ENCODE results near the gene CNOT10.
A peak's percentile ranks its signal among the peaks of the same experiment; 100 is the strongest.
"Not testable (repeated sequence)": the region's sequence is repeated elsewhere in the genome, so short reads cannot be mapped to it uniquely, and the experiment has no call there.

The CNOT10 gene, protein sequence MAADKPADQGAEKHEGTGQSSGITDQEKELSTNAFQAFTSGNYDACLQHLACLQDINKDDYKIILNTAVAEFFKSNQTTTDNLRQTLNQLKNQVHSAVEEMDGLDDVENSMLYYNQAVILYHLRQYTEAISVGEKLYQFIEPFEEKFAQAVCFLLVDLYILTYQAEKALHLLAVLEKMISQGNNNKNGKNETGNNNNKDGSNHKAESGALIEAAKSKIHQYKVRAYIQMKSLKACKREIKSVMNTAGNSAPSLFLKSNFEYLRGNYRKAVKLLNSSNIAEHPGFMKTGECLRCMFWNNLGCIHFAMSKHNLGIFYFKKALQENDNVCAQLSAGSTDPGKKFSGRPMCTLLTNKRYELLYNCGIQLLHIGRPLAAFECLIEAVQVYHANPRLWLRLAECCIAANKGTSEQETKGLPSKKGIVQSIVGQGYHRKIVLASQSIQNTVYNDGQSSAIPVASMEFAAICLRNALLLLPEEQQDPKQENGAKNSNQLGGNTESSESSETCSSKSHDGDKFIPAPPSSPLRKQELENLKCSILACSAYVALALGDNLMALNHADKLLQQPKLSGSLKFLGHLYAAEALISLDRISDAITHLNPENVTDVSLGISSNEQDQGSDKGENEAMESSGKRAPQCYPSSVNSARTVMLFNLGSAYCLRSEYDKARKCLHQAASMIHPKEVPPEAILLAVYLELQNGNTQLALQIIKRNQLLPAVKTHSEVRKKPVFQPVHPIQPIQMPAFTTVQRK

GRCh38 chr3:32684800-32685542 lies at the start of gene CNOT10:
TSS of gene CNOT10 (plus strand) at chr3:32685188. CDS start at chr3:32685461, 273 bp downstream.
- H3K9me3 Mint-ChIP-seq: no peaks in the 10 kb centered on the region
- no peaks in the 10 kb centered on the region for H3K27me3 Mint-ChIP-seq
- H3K4me3 Mint-ChIP-seq: peak within 1 kb of the TSS; percentile 91
- H3K36me3 Mint-ChIP-seq (ENCODE audit: low read depth): peaks cover 19% of the 10 kb centered on the region
- H3K27ac Mint-ChIP-seq: peak within 1 kb of the TSS; percentile 87
- peaks cover 30% of the 10 kb centered on the region for H3K4me1 Mint-ChIP-seq (ENCODE audit: low read depth)

- no peak overlapping the region for H3K27ac Mint-ChIP-seq
- H3K4me3 Mint-ChIP-seq: no peak overlapping the region
- no peaks in the 10 kb centered on the region for H3K4me1 Mint-ChIP-seq (ENCODE audit: low read depth)
Observed at GRCh38 chr3:32640939-32641338, 44.0 kb upstream of the CNOT10 start.

DNA sequence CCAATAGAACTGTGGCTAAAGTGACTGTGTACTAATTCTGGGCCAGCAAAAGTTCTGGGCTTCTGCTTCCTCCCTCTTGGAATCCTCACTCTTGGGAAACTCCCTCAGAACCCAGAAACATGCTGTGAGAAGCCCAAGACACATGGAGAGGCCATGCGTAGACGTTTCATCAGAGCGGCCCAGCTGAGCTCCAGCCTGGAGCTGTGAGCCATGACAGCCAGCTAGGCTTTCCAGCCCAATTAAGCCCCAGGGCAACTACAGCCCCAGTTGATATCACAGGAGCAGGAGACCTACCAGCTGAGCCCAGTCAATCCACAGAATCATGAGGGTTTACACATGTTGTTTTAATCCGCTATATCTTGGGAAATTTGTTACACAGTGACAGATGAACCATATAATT lies 43.6 kb upstream of the CNOT10 start:
- no peak overlapping the region for H3K27ac Mint-ChIP-seq
- no peaks in the 10 kb centered on the region for H3K9me3 Mint-ChIP-seq
- no peaks in the 10 kb centered on the region for H3K36me3 Mint-ChIP-seq (ENCODE audit: low read depth)
- H3K4me3 Mint-ChIP-seq: no peak overlapping the region
- H3K27me3 Mint-ChIP-seq: peaks cover 5% of the 10 kb centered on the region
- H3K4me1 Mint-ChIP-seq (ENCODE audit: low read depth): no peaks in the 10 kb centered on the region

More at GRCh38 chr3:32640939-32641338, 44.0 kb upstream of the CNOT10 start:
- no peaks in the 10 kb centered on the region for H3K36me3 Mint-ChIP-seq (ENCODE audit: low read depth)
- H3K27me3 Mint-ChIP-seq: peaks cover 5% of the 10 kb centered on the region
- no peaks in the 10 kb centered on the region for H3K9me3 Mint-ChIP-seq

DNA sequence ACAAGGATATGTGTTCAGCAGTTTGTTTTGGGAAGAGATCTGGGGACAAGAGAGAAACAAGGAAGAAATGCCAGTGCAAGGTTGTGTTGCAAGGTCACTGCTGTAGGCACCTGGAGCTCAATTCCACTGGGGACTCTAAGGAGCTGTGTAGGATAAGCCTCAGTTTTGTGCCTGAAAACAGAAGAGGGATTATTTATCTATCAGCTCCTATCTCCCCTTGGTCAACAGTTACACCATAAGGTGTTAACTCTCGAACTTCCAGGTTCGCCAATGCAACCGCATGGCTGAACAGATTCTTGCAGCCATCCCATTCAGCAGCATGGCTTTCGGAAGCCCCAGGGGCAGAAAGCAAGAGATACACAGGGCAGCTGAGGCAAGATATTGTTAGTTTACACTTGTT lies 41.6 kb upstream of the CNOT10 start:
- H3K27ac Mint-ChIP-seq: no peak overlapping the region
- H3K9me3 Mint-ChIP-seq: no peaks in the 10 kb centered on the region
- H3K4me3 Mint-ChIP-seq: no peak overlapping the region
- H3K27me3 Mint-ChIP-seq: peaks cover 5% of the 10 kb centered on the region
- no peaks in the 10 kb centered on the region for H3K4me1 Mint-ChIP-seq (ENCODE audit: low read depth)
- H3K36me3 Mint-ChIP-seq (ENCODE audit: low read depth): no peaks in the 10 kb centered on the region

DNA sequence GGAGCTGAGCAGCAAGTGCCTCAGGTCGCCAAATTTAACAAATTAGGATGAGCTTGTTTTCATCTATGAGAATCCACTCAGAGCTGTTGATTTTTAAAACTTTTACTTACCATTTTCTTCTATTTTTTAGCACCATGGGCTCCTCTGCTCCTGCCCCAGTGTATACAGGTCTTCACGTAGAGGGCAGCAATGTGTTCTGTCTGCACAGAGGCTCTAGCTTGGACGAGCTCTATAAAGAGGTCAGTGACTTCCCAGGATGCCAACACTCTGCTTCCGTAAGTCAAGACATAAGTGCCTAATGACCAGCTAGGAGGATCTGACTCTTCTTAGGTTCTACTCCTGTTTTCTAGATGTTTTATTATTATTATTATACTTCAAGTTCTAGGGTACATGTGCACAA lies 41.2 kb upstream of the CNOT10 start:
- no peaks in the 10 kb centered on the region for H3K4me1 Mint-ChIP-seq (ENCODE audit: low read depth)
- no peaks in the 10 kb centered on the region for H3K36me3 Mint-ChIP-seq (ENCODE audit: low read depth)
- H3K27ac Mint-ChIP-seq: no peak overlapping the region
- no peak overlapping the region for H3K4me3 Mint-ChIP-seq
- H3K27me3 Mint-ChIP-seq: peaks cover 5% of the 10 kb centered on the region
- no peaks in the 10 kb centered on the region for H3K9me3 Mint-ChIP-seq

DNA sequence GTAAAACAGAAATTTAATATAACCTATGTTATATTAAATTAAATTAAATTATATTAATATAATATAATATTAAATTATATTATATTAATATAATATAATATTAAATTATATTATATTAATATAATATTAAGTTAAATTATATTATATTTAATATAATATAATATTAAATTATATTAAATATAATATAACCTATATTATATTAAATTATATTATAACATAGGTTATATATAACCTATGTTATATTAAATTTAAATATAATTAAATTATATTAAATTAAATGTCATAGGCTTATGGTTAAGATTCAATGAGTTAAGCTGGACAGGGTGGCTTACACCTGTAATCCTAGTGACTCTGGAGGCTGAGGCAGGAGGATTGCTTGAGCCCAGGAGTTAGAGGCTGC lies 40.6 kb upstream of the CNOT10 start:
- no peak overlapping the region for H3K4me3 Mint-ChIP-seq
- no peaks in the 10 kb centered on the region for H3K36me3 Mint-ChIP-seq (ENCODE audit: low read depth)
- H3K27ac Mint-ChIP-seq: no peak overlapping the region

DNA sequence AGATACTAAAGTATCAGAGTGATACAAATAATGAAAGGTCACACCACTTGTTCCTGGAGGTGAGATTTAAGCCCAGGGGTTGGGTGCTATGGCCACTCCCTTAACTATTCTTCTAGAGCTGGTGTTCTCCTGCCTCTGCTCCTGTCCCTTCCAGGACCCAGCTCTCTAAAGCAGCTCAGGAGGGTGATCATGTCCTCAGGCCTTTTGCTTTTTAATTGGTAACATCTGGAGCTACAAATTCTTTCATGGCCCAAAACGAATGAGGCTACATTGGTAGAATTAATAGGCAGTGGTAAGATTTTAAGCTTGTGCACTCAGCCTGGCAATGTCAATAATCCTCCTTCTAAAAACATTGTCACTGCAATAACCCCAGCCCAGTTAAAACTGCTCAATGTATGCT lies 38.2 kb upstream of the CNOT10 start:
- Mint-ChIP-seq H3K4me1 (ENCODE audit: low read depth) (no peaks in the 10 kb centered on the region), H3K27ac (no peak overlapping the region), H3K36me3 (ENCODE audit: low read depth) (no peaks in the 10 kb centered on the region), H3K9me3 (no peaks in the 10 kb centered on the region), H3K4me3 (no peak overlapping the region), H3K27me3 (no peaks in the 10 kb centered on the region)

More for the DNA sequence above, 40.6 kb upstream of the CNOT10 start:
- peaks cover 5% of the 10 kb centered on the region for H3K27me3 Mint-ChIP-seq
- H3K9me3 Mint-ChIP-seq: no peaks in the 10 kb centered on the region
- no peaks in the 10 kb centered on the region for H3K4me1 Mint-ChIP-seq (ENCODE audit: low read depth)

DNA sequence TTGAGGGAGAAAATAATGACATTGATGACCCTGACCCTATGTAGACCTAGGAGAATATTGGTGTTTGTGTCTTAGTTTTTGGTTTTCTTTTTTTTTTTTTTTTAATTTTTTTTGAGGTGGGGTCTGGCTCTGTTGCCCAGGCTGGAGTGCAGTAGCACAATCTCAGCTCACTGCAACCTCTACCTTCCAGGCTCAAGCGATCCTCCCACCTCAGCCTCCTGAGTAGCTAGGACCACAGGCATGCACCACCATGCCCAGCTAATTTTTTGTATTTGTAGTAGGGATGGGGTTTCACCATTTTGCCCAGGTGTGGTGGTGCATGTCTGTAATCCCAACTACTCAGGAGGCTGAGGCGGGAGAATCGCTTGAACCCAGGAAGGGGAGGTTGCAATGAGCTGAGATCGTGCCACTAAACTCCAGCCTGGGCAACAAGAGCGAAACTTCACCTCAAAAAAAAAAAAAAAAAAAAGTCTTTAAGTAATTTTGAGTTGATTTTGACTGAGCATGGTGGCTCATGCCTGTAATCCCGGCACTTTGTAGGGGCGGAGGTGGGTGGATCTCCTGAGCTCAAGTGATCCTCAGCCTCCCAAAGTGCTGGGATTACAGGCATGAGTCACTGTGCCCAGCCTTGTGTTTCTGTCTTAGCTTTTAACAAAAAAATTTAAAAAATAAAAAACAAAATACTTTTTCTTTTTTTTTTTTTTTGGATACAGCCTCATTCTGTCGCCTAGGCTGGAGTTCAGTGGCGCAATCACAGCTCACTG lies 32.5 kb upstream of the CNOT10 start:
- H3K4me1 Mint-ChIP-seq (ENCODE audit: low read depth); H3K36me3 Mint-ChIP-seq (ENCODE audit: low read depth); H3K4me3 Mint-ChIP-seq; H3K27me3 Mint-ChIP-seq; H3K27ac Mint-ChIP-seq; H3K9me3 Mint-ChIP-seq: not testable (repeated sequence)

- H3K9me3 Mint-ChIP-seq: no peaks in the 10 kb centered on the region
Observed at GRCh38 chr3:32655167-32655566, 29.8 kb upstream of the CNOT10 start.

GRCh38 chr3:32660634-32661033 lies 24.4 kb upstream of the CNOT10 start:
- Mint-ChIP-seq H3K4me3 (no peak overlapping the region), H3K9me3 (no peaks in the 10 kb centered on the region), H3K27ac (no peak overlapping the region), H3K27me3 (peaks cover 11% of the 10 kb centered on the region), H3K36me3 (ENCODE audit: low read depth) (no peaks in the 10 kb centered on the region), H3K4me1 (ENCODE audit: low read depth) (no peaks in the 10 kb centered on the region)

More at GRCh38 chr3:32655167-32655566, 29.8 kb upstream of the CNOT10 start:
- Mint-ChIP-seq H3K36me3 (ENCODE audit: low read depth) (no peaks in the 10 kb centered on the region), H3K27me3 (peaks cover 11% of the 10 kb centered on the region), H3K4me3 (no peak overlapping the region), H3K27ac (no peak overlapping the region), H3K4me1 (ENCODE audit: low read depth) (no peaks in the 10 kb centered on the region)

GRCh38 chr3:32662647-32663046 lies 22.3 kb upstream of the CNOT10 start:
- Mint-ChIP-seq H3K4me1 (ENCODE audit: low read depth) (no peaks in the 10 kb centered on the region), H3K9me3 (no peaks in the 10 kb centered on the region), H3K4me3 (no peak overlapping the region), H3K27me3 (peaks cover 3% of the 10 kb centered on the region), H3K27ac (no peak overlapping the region), H3K36me3 (ENCODE audit: low read depth) (no peaks in the 10 kb centered on the region)

GRCh38 chr3:32664630-32665075 lies 20.3 kb upstream of the CNOT10 start:
- H3K9me3 Mint-ChIP-seq; H3K36me3 Mint-ChIP-seq (ENCODE audit: low read depth); H3K27me3 Mint-ChIP-seq; H3K4me3 Mint-ChIP-seq; H3K4me1 Mint-ChIP-seq (ENCODE audit: low read depth); H3K27ac Mint-ChIP-seq: not testable (repeated sequence)

DNA sequence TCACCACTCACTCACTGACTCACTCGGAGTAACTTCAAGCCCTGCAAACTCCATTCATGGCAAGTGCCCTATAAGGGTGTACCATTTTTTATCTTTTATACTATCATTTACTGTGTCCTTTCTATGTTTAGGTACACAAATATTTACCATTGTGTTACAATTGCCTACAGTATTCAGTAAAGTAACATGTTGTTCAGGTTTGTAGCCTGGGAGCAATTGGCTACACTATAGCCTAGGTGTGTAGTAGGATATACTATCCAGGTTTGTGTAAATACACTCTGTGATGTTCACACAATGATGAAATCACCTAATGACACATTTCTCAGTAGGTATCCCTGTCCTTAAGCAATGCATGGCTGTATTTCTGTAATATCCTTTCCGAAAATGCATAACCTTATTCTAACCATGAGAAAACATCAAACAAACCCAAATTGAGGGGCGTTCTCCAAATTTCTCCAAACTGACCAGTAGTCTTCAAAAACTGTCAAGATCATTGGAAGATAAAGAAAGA lies 17.9 kb upstream of the CNOT10 start:
- Mint-ChIP-seq H3K27ac (no peak overlapping the region), H3K4me1 (ENCODE audit: low read depth) (no peaks in the 10 kb centered on the region), H3K4me3 (no peak overlapping the region), H3K27me3 (no peaks in the 10 kb centered on the region), H3K9me3 (no peaks in the 10 kb centered on the region), H3K36me3 (ENCODE audit: low read depth) (no peaks in the 10 kb centered on the region)

DNA sequence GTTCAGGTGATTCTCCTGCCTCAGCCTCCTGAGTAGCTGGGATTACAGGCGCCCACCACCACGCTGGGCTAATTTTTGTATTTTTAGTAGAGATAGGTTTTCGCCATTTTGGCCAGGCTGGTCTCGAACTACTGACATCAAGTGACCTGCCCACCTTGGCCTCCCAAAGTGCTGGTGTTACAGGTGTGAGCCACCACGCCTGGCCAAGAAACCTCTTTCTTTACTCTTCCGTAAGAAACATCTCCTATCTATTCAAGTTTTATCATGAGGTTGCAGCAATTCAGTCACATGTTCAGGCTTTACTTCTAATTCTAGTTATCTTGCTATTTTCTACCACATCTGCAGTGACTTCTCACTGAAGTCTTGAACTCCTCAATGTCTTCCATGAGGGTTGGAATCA lies 15.8 kb upstream of the CNOT10 start:
- H3K9me3 Mint-ChIP-seq; H3K27ac Mint-ChIP-seq; H3K4me1 Mint-ChIP-seq (ENCODE audit: low read depth); H3K27me3 Mint-ChIP-seq; H3K36me3 Mint-ChIP-seq (ENCODE audit: low read depth); H3K4me3 Mint-ChIP-seq: not testable (repeated sequence)

All from stimulated activated naive CD8-positive, alpha-beta T cell treated with anti-CD3 and anti-CD28 coated beads, Interleukin-15, Interleukin-2, amounts not matched to agents 100 ng/mL and 50 ng/mL, for 24 hours (primary cell).